GM18868 (cell line): ENCODE measurements around the gene GBX1.

Experiments
- ATAC-seq: cut with Tn5 transposase; IDR thresholded peaks from one replicate; pipeline ENCODE4 v1.9.1; 2021; ENCODE audit warnings: mild to moderate bottlenecking, moderate library complexity; ENCODE audit not compliant: unreplicated experiment

GBX1 gene

DNA sequence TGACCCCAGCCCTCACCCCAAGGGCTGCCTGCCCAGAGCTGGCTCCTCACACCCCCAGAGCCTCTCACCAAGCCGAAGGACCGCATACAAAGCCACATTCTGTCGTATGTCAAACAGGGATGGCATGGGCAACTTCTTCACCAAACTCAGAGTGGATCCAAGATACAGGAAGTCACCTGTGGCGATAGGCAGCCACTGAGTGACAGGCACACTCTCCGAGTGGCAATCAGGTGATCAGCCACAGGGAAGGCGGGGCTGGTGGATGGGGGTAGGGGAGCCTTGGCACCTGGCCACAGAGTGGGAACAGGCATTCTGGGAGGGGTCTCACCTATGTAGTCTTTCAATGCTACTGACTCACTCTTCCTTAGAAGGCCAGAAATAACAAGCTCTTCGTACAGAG, 26.7 kb upstream of the GBX1 start:
- no peak for ATAC-seq

GRCh38 chr7:151193203-151193978, 25.9 kb upstream of the GBX1 start:
- no peak for ATAC-seq

DNA sequence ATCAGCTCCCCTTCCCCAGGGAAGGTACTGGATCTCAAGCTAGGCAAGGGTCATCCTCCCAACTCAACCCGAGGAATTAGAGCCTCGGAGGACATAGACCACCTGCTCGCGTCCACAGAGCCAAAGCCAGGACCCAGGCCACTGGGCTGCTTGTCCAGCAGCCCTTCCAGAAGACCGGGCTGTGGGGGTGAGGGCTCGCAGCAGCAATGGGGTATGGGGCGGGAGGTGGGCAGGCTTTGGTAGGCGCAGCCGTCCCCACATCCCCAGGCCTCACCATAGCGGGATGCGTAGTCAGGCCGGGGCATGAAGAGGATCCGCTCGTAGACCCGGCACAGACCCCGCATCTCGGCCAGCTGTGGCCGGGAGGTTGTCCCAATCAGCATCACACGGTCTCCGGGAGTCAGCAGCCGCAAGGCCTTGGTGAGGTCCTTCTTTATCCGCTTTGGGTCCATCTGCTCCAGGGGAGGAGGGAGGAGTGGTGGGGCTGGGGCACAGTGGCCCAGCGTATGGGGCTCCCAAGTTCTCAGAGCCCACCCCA, 24.6 kb upstream of the GBX1 start:
- ATAC-seq: no peak

DNA sequence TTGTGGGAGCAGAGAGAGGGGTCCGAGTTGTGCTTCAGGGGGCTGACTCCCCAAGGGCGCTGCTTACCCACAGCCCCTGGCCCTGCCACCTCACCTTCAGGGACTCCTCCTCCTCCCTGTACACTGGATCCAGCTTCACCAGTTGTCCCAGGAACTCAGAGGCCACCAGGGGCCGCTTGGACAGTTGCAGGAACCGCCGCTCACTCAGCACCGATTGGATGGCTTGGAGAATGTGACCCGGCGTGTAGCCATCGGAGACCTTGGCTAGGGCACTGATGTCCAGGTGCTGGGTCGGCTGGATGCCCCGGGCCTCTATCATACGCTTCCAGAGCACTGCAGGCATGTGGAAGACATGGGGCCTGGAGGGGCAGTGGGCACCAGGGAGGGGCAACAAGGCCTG, 24.1 kb upstream of the GBX1 start:
- ATAC-seq: no peak

DNA sequence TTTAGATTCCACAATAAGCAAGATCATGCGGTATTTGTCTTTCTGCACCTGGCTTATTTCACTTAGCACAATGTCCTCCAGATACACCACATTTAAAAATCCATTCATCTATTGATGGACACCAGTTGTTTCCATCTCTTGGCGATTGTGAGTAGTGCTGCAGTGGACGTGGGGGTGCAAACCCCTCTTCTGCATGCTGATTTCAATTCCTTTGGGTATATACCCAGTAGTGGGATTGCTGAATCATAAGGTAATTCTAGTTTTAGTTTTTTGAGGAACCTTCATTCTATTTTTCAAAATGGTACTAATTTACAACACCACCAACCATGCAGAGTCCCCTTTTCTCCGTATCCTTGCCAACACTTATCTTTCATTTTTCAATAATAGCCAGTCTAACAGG, 21.5 kb upstream of the GBX1 start:
- ATAC-seq: no peak

GRCh38 chr7:151188252-151188542, 20.7 kb upstream of the GBX1 start:
- ATAC-seq: no peak

GRCh38 chr7:151187409-151188251, 20.1 kb upstream of the GBX1 start:
- no peak for ATAC-seq

- ATAC-seq: no peak
These were observed 19.3 kb upstream of the GBX1 start, which contains the start of gene ASB10 for GRCh38 chr7:151186640-151187408. Gene ASB10 (minus strand): TSS chr7:151187250. CDS start chr7:151187130, 120 bp downstream.

GRCh38 chr7:151185762-151186639, 18.5 kb upstream of the GBX1 start:
- ATAC-seq: no peak

GRCh38 chr7:151181011-151181431, 13.5 kb upstream of the GBX1 start:
- no peak for ATAC-seq

DNA sequence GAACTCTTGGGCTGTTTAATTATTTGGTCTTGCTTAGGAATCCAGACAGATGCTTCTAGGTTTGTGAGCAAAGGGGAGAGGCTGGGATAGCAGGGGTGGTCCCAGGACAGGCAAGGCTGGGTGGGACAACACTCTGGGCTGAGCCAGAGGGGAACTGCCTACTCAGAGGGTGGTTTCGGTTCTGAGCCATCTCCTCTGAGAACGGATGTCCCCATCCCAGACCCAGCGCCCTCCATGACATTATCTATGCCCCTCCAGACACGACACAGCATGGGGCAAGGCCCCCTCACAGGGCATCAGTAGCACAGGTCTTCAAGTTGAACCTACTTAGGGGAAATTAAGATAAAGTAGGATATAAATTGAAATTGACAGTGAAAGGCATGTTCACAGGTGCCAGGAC, 12.5 kb upstream of the GBX1 start:
- no peak for ATAC-seq

- no peak for ATAC-seq
These were observed 11.9 kb upstream of the GBX1 start for GRCh38 chr7:151179287-151179860.

DNA sequence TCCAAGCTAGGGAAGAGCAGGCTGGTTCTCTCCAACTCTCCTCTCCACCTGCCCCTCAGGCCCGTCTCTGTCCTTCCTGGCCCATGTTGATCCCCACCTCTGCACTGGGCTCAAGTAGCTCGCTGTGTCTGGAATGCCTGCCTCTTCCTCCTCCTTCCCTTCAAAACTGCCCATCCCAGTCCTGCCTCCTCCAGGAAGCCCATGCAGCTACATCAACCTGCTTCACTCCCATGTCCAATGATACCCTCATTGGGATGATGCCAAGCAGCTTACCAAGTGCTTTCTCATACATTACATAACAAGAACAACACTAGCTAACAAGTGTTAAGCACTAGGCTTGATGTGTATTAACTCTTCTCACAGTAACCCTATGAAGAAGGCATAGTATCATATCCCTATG, 11.3 kb upstream of the GBX1 start:
- no peak for ATAC-seq

- no peak for ATAC-seq
These were observed 10.7 kb upstream of the GBX1 start for GRCh38 chr7:151178236-151178635.

DNA sequence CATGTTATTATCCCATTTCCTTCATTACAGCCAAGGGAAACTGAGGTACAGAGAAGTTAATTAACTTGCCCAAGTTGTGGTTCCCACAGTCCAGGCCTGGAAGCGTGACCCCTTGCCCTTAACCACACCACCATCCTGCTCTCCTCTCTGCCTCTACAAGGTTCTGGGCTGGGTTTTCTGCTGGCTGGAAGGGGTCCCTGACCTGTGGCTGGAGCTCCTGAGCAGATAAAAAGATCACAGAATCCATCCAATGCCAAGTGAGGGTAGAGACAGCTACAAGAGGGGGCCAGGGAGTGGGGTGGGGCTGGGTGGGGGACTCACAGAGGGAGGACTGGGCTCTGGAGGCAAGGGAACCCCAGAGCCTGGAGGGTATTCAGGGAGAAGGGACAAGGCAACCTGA, 9.8 kb upstream of the GBX1 start:
- ATAC-seq: no peak

DNA sequence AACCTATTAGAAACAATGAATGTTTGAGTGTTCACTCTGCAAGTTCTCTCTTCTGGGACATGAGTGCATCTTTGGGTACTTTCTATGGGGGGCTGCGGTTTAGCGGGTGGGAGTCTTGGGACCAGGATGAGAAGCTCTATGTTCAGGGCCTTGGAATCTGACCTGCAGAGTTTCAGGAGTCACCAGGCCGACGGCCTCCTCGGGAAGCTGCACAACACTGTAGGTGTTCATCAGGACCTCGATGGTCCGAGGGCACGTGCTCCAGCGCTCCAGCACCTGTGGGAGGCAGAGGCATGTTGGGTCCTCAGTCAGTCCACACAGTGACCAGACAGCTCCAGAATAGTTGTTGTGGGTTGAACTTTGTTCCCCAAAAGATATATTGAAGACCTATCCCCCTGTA, 8.9 kb upstream of the GBX1 start:
- ATAC-seq: no peak

DNA sequence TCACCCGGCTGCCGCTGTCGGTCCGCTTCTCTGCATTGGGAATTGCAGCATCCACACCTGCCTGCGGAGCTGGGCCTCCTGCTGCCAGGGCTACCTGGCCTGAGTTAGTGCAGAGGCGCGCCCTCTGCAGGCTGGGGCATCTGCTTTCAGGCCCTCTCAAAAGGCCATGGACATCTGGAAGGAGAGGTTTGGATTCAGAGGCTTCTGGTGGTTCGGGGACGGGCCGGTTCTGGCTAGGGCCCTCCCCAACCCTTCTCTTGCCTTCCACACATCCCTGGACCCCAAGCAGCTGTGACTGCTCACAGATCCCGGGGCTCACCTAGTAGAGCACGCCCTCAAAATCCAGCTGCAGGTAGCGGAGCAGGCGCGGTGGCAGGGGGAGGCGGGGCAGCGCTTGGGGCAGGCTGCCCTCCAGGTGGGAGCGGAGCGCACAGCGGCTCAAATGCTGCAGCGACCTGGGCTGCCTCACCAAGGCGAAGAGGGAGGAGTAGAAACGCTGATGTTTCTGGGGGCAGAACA, 8.4 kb upstream of the GBX1 start:
- ATAC-seq: no peak

DNA sequence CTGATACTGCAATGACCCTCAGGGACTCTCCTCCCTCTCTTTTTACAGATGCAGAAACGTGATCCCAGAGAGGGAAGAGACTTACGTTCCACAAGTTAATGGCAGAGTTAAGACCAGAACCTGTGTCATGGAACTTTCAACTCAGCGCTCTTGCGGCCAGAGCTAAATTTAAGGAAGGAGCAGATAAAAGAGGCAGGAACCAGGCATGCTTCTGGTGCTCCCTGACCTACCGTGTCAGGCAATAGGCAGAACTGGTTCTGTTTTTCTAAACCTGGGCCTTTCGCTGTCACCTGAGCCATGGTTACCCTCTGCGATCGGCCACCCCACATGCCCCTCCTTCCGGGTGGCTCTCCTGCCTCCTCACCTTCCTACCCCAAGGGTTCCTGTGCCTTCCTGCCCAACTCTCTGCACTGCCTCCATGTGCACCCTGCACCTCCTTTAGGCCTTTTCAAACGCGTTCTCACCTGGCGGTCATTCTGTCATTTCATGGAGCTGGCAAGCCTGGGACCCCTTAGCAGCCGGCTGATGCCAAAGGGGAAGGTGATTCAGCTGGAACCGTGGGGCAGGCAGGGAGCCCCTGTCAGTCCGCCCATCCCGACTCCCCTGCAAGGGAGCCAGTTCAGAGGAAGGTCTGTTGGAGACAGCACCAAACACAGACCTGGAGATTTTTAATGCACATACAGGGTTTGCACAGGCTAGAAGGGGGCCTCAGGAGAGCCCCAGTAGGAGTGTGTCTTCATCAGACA, 7.7 kb upstream of the GBX1 start:
- no peak for ATAC-seq
